Parathyroid adenoma (tissue), 2 donors: Measurements from ENCODE around the gene MPHOSPH9.

Experiments
- H2AFZ ChIP-seq: fragments of 300-600 bp; sonication (generic); one replicate; pipeline ENCODE4 v1.7.0; 2017; ENCODE audit warnings: antibody characterized with exemption, mild to moderate bottlenecking
- H3K27ac ChIP-seq: fragments of 300-600 bp; sonication (generic); one replicate; pipeline ENCODE4 v1.7.0; 2017
- H3K27me3 ChIP-seq: fragments of 300-600 bp; sonication (generic); one replicate; pipeline ENCODE4 v1.7.0; 2017; ENCODE audit warnings: low read length; ENCODE audit not compliant: control insufficient read depth, insufficient read depth
- H3K36me3 ChIP-seq: fragments of 300-600 bp; sonication (generic); one replicate; pipeline ENCODE4 v1.7.0; 2017; ENCODE audit warnings: low read length; ENCODE audit not compliant: control insufficient read depth, insufficient read depth
- H3K4me1 ChIP-seq: fragments of 300-600 bp; sonication (generic); one replicate; pipeline ENCODE4 v1.7.0; 2017; ENCODE audit warnings: control low read depth
- H3K4me2 ChIP-seq: fragments of 300-600 bp; sonication (generic); one replicate; pipeline ENCODE4 v1.7.0; 2017; ENCODE audit warnings: low read length
- H3K4me3 ChIP-seq: fragments of 300-600 bp; sonication (generic); one replicate; pipeline ENCODE4 v1.7.0; 2017; ENCODE audit warnings: low read depth, low read length
- H3K79me2 ChIP-seq: fragments of 300-600 bp; sonication (generic); one replicate; pipeline ENCODE4 v1.7.0; 2017; ENCODE audit warnings: control low read depth
- H3K9ac ChIP-seq: fragments of 300-600 bp; sonication (generic); one replicate; pipeline ENCODE4 v1.7.0; 2017; ENCODE audit warnings: mild to moderate bottlenecking
- H3K9me3 ChIP-seq: fragments of 300-600 bp; sonication (generic); one replicate; pipeline ENCODE4 v1.7.0; 2017; ENCODE audit warnings: low read length; ENCODE audit not compliant: control insufficient read depth
- TF ChIP-seq, protein P1 (sequence below): fragments of 300-600 bp; sonication (generic); IDR thresholded peaks from one replicate; pipeline ENCODE4 v1.7.0; 2017; ENCODE audit warnings: antibody characterized with exemption, mild to moderate bottlenecking
- donor health status: primary hyperparathyroidism.

Gene MPHOSPH9

DNA sequence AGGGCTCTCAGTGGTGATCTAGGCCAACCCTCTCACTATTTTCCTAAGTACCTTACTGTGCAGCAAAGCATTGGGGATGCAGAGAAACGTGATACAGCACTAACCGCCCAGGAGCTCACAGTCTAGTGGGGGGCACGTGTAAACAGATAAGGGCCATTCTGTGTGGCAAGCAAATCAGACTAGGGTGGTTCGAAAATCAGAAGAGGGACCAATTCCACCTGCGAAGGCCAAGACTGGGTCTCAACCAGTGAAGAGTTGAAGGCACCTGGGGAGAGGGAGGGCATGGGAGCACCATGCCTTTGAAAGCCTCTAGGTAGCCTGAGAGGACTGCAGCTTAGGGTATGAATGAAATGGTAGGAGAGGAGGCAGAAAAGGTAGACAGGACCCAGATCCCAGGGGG, 84.3 kb downstream of the MPHOSPH9 start:
- H3K27ac ChIP-seq = no peak overlapping the region
- H3K4me3 ChIP-seq = no peak overlapping the region

DNA sequence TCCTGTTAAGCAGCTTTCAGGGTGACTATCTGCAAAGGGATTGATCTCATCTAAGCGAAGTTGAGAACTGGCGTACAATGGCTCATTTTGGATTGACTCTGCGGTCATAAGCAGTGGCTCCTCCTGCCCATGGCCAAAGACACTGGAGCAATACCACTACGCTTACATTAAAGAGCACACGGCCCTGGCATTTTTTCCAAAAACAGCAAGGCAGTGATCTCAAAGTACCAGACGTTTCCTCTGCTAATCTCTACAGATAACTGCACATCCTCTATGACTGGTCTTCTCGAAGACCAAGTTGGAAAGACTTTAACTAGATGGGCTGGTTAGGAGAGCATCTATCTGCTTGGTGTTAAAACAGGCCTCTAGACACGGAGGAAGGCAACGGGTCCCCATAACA, 84.7 kb downstream of the MPHOSPH9 start:
- H2AFZ ChIP-seq = no peak overlapping the region
- no peak overlapping the region for H3K27ac ChIP-seq
- no peaks in the 10 kb centered on the region for H3K9me3 ChIP-seq
- H3K9ac ChIP-seq = no peak overlapping the region
- H3K36me3 ChIP-seq = no peaks in the 10 kb centered on the region
- H3K4me1 ChIP-seq = peaks cover 9% of the 10 kb centered on the region
- H3K4me3 ChIP-seq = no peak overlapping the region
- TF ChIP-seq, protein P1, sequence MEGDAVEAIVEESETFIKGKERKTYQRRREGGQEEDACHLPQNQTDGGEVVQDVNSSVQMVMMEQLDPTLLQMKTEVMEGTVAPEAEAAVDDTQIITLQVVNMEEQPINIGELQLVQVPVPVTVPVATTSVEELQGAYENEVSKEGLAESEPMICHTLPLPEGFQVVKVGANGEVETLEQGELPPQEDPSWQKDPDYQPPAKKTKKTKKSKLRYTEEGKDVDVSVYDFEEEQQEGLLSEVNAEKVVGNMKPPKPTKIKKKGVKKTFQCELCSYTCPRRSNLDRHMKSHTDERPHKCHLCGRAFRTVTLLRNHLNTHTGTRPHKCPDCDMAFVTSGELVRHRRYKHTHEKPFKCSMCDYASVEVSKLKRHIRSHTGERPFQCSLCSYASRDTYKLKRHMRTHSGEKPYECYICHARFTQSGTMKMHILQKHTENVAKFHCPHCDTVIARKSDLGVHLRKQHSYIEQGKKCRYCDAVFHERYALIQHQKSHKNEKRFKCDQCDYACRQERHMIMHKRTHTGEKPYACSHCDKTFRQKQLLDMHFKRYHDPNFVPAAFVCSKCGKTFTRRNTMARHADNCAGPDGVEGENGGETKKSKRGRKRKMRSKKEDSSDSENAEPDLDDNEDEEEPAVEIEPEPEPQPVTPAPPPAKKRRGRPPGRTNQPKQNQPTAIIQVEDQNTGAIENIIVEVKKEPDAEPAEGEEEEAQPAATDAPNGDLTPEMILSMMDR = no peak
- peaks cover 11% of the 10 kb centered on the region for H3K79me2 ChIP-seq
- H3K4me2 ChIP-seq = no peak overlapping the region
- no peaks in the 10 kb centered on the region for H3K27me3 ChIP-seq

More for the DNA sequence above, 84.3 kb downstream of the MPHOSPH9 start:
- H3K4me2 ChIP-seq = no peak overlapping the region
- no peak overlapping the region for H3K9ac ChIP-seq
- no peaks in the 10 kb centered on the region for H3K9me3 ChIP-seq
- H2AFZ ChIP-seq = no peak overlapping the region
- H3K36me3 ChIP-seq = no peaks in the 10 kb centered on the region
- H3K27me3 ChIP-seq = no peaks in the 10 kb centered on the region
- peaks cover 5% of the 10 kb centered on the region for H3K4me1 ChIP-seq
- TF ChIP-seq, protein P1 = no peak
- H3K79me2 ChIP-seq = peaks cover 11% of the 10 kb centered on the region

DNA sequence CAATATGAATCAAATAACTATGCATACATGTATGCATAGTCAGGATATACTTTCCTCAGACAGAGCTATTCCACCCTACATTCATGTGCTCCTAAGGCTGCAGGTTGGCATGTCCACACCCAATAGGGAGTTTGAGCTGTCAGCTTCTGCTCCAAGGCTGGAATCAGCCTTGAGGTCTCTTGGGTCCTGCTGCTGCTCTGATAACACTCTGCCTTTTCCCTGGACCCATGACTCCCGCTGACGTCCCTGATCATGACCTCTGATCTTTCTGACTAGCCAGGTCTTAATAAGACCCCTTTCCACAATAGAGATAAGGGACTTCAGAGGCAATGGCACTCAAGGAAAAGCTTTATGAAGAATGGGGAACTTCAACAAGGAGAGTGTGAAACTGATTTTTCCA, 87.7 kb downstream of the MPHOSPH9 start:
- Histone ChIP-seq H3K9me3 (no peaks in the 10 kb centered on the region), H3K79me2 (peaks cover 8% of the 10 kb centered on the region), H3K4me2 (no peak overlapping the region), H3K36me3 (no peaks in the 10 kb centered on the region), H3K27me3 (no peaks in the 10 kb centered on the region), H2AFZ (no peak overlapping the region), H3K4me3 (no peak overlapping the region), H3K4me1 (peaks cover 30% of the 10 kb centered on the region), H3K27ac (no peak overlapping the region), H3K9ac (no peak overlapping the region)
- TF ChIP-seq, protein P1 = no peak

DNA sequence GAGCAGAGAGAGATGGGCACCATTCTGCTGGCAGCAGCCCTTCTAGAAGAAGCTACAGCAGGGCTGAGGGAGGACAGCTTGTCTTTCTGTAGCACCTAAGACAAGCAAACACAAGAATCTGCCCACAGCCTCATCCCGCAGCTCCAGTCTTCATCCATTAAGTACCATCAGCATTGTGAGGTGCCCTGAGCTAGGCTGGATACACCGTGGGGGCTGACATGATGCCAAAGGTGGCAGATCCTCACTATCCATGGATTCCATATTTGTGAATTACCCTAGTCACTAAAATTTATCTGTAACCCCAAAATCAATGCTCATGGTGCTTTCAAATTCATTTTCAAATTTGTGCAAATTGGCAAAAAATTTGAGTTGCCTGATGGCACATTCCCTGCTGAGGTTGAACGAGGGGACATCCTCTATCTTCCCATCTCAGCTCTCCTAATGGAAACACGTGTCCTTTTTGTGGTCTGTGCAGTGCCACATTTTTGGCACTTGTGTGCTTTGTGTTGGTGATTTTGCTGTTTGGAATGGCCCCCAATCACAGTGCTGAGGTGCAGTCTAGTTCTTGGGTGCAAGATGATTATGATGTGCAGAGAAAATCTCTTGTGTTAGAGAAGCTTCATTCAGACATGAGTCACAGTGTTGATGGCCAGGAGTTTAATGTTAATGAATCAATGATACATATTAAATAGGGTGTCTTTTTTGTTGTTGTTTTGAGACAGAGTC, 89.0 kb downstream of the MPHOSPH9 start:
- H3K36me3 ChIP-seq = no peaks in the 10 kb centered on the region
- TF ChIP-seq, protein P1 = no peak
- H3K4me2 ChIP-seq = no peak overlapping the region
- peaks cover 33% of the 10 kb centered on the region for H3K4me1 ChIP-seq
- no peak overlapping the region for H2AFZ ChIP-seq
- no peaks in the 10 kb centered on the region for H3K27me3 ChIP-seq
- H3K27ac ChIP-seq = peak overlapping the region; percentile 22
- peaks cover 16% of the 10 kb centered on the region for H3K79me2 ChIP-seq
- no peak overlapping the region for H3K4me3 ChIP-seq
- H3K9ac ChIP-seq = no peak overlapping the region
- no peaks in the 10 kb centered on the region for H3K9me3 ChIP-seq
